ENCODE results near the gene OPCML.

OPCML gene

GRCh38 chr11:132561937-132562336 lies 970.4 kb downstream of the OPCML start:
- TF ChIP-seq CTCF (conservative IDR thresholded peaks at IDR 0.05; ENCODE audit: low read depth) = no peak
- POLR2A ChIA-PET (ENCODE audit: low non-redundant PET) = no interaction called here
- H3K27ac ChIP-seq = no peak overlapping the region
- DNase-seq (ENCODE audit: low spot score) = no peak
- CTCF ChIA-PET = interaction anchor here (0.6 kb wide), 1 partner anchor 14 kb away, joined by 5 read pairs; no protein-coding TSS in a partner anchor

GRCh38 chr11:132559331-132560036 lies 972.8 kb downstream of the OPCML start:
- H3K27ac ChIP-seq = no peak overlapping the region
- TF ChIP-seq CTCF (conservative IDR thresholded peaks at IDR 0.05; ENCODE audit: low read depth) = no peak
- no peak for DNase-seq (ENCODE audit: low spot score)

GRCh38 chr11:132556316-132556715 lies 976.0 kb downstream of the OPCML start:
- CTCF ChIA-PET = no interaction called here
- no peak for TF ChIP-seq CTCF (conservative IDR thresholded peaks at IDR 0.05; ENCODE audit: low read depth)
- no peak overlapping the region for H3K27ac ChIP-seq
- POLR2A ChIA-PET (ENCODE audit: low non-redundant PET) = no interaction called here
- DNase-seq (ENCODE audit: low spot score) = no peak

More at GRCh38 chr11:132559331-132560036, 972.8 kb downstream of the OPCML start:
- ChIA-PET CTCF (no interaction called here), POLR2A (ENCODE audit: low non-redundant PET) (no interaction called here)

GRCh38 chr11:132555617-132556016 lies 976.7 kb downstream of the OPCML start:
- TF ChIP-seq CTCF (conservative IDR thresholded peaks at IDR 0.05; ENCODE audit: low read depth) = no peak
- CTCF ChIA-PET = no interaction called here
- POLR2A ChIA-PET (ENCODE audit: low non-redundant PET) = no interaction called here
- no peak for DNase-seq (ENCODE audit: low spot score)
- H3K27ac ChIP-seq = no peak overlapping the region

- ChIA-PET CTCF (no interaction called here), POLR2A (ENCODE audit: low non-redundant PET) (no interaction called here)
- TF ChIP-seq CTCF (conservative IDR thresholded peaks at IDR 0.05; ENCODE audit: low read depth) = no peak
- H3K27ac ChIP-seq = no peak overlapping the region
- DNase-seq (ENCODE audit: low spot score) = no peak
These were observed 981.3 kb downstream of the OPCML start for GRCh38 chr11:132551016-132551415.

GRCh38 chr11:132549561-132549960 lies 982.7 kb downstream of the OPCML start:
- no peak overlapping the region for H3K27ac ChIP-seq
- DNase-seq (ENCODE audit: low spot score) = no peak
- no peak for TF ChIP-seq CTCF (conservative IDR thresholded peaks at IDR 0.05; ENCODE audit: low read depth)
- ChIA-PET POLR2A (ENCODE audit: low non-redundant PET) (no interaction called here), CTCF (no interaction called here)
